ENCODE data around the gene MNX1.

The MNX1 gene

GRCh38 chr7:157010588-157011332 is at the start of gene MNX1:
TSS of gene MNX1 (minus strand) at chr7:157010663. CDS start at chr7:157010350, 313 bp downstream.
- peak; percentile 32 for DNase-seq

DNA sequence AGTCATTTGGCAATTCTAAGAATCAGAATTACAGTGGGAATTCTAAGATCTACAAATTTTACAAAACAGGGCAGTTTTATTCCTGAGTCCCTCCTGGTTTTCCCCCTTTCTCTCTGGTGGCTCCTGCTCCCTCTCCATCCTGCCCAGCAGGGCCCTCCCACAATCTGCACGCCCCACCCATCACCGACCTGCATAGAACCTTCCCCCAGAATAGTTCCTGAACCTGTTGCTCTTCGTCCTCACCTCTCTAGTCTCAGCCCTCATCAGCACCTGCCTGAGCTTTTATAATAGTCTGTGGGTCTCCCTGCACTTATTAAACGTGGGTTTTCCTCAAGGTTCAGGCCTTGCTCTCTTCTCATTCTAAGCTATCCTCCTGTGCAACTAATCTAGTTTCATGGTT is 49.1 kb upstream of the MNX1 start:
- no peak for DNase-seq

DNA sequence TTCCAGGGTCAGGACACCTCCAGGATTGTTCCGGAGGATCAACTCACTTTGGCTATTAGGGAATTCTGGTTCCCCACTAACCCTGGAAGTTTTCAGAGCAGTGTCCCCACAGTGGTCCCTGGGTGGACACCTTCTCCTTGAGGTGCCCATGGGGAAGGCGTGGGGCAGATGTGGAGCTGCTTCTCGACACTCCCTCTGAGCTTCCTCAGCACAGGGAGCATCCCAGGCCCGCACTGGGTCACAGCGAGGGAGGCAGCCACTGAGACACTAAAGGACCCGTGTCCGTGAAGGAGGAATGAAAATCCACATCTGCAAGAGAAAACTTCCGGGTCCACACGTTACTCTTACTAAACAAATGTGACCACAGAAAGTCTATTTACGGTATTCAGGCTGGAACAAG is 48.2 kb upstream of the MNX1 start:
- no peak for DNase-seq

- DNase-seq = no peak
These were observed 47.6 kb upstream of the MNX1 start for GRCh38 chr7:157058068-157058467.

DNA sequence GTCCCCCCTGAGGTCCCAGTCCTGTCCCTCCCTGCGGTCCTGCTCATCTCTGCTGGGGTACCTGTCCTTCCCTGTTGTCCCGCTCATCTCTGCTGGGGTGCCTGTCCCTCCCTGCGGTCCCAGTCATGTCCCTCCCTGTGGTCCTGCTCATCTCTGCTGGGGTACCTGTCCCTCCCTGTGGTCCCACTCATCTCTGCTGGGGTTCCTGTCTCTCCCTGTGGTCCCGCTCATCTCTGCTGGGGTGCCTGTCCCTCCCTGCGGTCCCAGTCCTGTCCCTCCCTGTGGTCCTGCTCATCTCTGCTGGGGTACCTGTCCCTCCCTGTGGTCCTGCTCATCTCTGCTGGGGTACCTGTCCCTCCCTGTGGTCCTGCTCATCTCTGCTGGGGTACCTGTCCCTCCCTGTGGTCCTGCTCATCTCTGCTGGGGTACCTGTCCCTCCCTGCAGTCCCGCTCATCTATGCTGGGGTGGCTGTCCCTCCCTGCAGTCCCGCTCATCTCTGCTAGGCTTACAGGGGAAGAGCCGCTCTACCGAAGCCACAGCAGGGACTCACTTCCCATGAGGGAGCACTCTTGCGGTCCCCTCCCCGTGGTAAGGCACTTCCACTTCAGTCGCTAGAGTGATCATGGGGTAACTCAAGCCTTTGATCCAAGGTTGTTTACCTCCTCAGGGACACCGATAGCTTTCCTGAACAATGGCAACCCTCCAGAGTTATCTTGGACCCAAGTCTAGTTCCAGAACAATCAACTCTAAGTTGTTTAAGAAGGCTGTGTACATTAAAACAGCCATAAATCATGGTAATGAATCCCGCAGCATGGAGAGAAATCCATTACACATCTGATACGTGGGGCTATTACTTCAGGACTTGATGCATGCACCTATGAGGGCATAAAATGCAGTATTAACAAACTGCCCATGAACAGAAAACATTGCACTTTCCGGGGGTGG is 46.8 kb upstream of the MNX1 start:
- DNase-seq = no peak

DNA sequence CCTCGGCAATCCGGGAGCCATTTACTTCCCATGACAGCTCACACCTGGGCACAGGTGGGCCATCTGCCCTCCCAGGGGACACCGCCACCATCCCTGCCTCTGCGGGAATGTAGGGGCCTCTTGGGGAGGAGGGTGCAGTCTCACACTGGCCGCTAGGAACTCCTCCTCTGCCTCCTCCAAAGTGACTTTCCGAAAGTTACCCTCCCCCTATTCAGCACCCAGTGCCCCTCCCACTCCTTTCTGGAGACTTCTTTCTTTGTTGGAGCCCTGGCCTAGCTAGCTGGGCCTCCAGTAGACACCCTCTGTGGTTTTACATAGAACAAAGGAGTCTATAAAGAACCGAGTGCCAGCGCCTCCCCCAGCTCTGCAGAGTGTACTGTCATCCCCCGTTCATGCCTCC is 45.8 kb upstream of the MNX1 start:
- DNase-seq = no peak

GRCh38 chr7:157054927-157055326 is 44.5 kb upstream of the MNX1 start:
- DNase-seq = no peak

GRCh38 chr7:157053118-157053517 is 42.7 kb upstream of the MNX1 start:
- no peak for DNase-seq

GRCh38 chr7:157047148-157047547 is 36.7 kb upstream of the MNX1 start:
- DNase-seq = no peak

DNA sequence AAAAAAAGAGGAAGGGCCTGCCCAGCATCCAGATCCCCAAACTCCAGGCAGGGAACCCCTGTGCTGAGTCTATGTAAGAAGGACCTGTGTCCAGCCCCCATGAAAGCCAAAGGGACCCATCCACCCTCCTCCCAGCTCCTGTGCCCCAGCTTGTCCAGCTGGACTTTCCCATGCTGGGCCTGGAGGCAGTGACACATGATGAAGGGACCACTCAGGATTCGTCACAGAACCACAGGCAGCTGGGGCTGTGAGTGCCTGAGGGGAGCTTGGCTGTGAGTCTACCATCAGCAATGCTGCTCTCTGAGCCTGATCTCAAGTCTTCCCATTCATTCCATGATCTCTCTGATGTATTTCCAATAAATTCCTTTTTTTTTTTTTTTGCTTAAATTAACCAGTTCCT is 36.2 kb upstream of the MNX1 start:
- DNase-seq = no peak

- DNase-seq = no peak
These were observed 34.6 kb upstream of the MNX1 start for GRCh38 chr7:157044943-157045660.

- no peak for DNase-seq
These were observed 33.8 kb upstream of the MNX1 start for GRCh38 chr7:157044147-157044687.

- DNase-seq = no peak
These were observed 33.3 kb upstream of the MNX1 start for GRCh38 chr7:157043745-157044144.

DNA sequence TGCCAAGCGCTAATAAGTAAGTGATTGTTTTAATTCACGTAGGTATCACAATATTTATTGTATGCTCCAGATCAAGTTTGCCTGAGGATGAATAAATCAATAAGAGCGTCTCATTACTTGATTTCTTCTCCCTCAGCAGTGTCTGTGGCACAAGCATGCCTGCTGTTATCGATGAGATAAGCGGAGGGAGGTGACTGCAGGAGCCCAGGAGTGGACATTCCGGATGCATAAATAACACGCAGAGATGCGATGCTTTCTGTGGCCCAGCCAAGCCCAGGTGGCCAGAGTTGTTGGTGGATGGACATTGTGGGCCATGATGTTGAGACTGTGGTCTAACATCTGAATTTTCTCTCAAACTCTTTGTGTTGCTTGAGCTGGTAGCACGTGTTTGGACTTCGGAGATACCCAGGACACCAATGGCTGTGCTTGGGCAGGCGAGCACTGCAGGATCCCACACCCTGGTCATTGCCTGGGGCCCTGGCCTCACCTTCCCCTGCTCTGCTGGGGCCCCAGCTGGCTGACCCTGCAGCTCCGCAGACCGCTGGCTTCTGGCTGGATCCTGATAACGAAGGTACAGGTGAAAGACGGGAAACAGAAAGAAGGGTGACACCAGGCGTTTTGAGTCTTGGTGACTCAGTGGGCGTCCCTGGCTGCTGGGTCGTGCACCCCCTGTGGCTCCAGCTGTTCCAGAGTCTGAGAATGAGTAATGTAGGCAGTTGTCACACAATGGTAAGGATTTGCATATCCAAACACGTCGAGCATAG is 31.2 kb upstream of the MNX1 start:
- DNase-seq = no peak

DNA sequence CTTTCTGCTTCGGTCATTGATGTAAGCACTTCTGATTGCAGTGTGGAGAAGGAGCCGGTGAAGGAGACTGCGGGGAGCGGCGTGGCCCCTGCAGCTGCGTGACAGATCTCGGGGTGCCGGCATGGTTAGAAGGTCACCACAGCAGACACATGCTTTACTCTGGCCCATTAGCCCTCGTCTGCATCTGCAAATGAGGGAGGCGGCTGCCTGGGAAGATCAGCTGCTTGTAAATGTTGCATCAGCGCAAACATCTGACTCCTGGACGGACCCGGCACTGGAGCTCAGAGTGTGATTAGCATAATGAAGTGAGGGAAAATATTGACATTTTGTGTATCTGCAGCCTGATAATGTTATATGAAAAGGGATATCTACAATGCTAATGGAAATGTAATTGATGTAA is 30.5 kb upstream of the MNX1 start:
- DNase-seq = no peak

DNA sequence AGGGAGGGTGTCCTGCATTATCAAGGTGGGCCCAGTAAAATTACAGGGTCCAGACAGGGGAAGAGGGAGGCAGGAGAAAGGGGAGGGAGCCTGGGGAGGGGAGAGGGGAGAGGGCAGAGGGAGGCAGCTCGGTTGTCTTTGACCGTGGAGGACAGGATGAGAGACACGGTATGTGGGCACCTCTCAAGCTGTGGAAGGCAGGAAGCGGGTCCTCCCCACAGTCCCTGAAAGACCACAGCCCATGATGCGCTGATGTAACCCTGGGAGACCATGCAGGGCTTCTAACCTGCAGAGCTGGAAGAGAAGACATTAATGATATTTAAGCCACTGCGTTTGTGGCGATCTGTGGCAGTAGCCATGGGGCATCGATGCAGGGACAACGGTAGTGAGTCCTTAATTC is 27.2 kb upstream of the MNX1 start:
- no peak for DNase-seq

DNA sequence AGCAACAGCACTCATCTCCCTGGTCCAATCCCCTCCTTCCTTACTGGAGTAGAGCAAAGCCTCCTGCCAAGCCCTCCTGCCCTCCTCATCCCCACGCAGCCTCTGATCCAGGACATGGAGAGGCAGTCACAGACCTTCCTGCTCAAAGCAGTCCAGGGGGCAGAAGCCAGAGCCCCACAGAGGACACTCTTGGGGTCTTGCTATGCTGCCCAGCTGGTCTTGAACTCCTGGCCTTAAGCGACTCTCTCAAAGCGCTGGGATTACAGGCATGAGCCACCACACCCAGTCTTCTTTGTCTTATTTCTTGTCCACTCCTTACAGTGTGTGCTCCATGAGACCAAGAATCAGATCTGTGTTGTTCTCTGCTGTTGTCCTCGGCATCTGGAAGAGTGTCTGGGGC is 26.6 kb upstream of the MNX1 start:
- no peak for DNase-seq

DNA sequence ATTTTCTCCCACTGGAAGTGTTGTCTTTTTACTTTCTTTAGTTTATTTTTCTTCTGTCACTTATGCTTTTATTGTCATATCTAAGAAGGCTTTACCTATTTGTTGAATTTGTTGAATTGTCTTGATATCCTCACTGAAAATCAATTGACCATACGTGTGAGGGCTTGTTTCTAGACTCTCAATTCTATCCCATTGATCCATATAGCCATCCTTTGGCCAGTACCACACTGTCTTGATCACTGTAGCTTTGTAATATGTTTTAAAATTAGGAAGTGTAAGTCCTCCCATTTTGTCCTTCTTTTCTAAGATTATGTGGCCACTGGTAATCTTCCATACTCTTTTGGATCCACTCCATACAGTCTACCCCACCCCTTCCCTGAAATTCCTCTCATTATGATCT is 25.5 kb upstream of the MNX1 start:
- DNase-seq = no peak

DNA sequence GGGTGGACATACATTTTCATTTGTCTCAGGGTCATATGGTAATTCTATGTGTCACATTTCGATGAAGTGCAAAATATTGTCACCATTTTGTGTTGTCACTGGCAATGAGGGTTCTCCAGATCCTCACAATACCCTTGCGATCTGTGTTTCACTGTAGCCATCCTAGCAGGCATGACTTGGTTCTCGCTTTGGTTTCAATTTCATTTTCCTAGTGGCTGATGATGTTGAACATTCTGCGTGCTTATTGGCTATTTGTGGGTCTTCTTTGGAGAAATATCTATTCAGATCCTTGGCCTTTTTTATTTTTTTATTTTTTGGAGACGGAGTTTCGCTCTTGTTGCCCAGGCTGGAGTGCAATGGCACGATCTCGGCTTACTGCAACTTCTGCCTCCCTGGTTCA is 24.8 kb upstream of the MNX1 start:
- no peak for DNase-seq

DNA sequence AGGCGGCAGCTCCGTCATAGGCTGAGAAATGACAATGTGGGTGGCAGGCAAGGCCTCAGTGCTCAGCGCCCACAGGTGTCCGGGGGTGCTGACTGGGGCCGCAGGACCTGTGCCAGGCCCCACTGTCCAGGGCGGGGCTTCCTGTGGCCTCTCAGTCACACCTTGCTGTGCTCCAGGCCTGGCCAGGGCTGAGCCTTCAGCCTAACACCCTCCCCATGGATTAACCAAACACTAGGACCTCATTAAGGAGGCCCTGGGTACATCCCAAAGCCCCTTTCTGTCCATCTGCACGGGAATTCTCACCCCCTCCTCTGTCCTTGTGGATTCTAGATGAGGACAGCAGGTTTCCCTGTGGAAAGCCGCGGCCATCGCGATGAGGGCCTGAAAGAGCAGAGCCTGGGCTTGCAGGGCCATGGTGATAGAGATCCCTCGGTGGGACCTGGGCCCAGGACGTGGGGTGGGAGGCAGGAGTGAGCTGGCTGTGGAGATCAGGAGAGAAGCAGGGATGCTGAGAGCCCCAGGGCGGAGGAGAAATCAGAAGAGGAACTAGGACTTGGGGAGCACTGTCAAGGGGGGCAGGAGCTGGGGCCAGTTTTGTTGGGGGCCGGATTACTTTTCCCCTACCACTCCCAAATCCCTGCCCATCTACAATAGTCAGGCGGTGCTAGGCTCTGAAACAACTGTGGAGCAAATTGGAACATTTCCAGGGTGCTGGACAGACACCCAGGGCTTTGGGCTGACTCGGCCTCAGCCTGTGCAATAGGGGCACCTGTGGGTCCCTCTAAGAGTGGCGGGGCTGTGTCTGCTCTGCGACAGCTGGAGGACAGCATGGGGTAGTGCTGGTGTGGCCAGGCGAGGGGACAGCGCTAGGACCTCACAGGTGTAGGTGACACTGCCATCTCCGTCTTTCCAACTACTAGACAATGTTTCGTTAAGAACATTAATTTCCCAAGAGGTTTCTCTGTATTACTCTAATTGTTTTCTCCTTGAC is 23.3 kb upstream of the MNX1 start:
- no peak for DNase-seq

Measured in activated CD8-positive, alpha-beta memory T cell treated with anti-CD3 and anti-CD28 coated beads, Interleukin-2, amount 50 U/mL, for 4 hours (primary cell).